Skin epidermis (tissue), 12 donors: Measurements from ENCODE around the gene CFAP43.

ENCODE experiments used
- H3K27ac ChIP-seq, 21 experiments: fragments of 200-600 bp; sonication (generic) in 11 of 21; one replicate each; pipeline ENCODE4 v1.5.0; 2020; ENCODE audit warnings: mild to moderate bottlenecking in 3 of 21, inconsistent platforms in 2 of 21, moderate library complexity in 2 of 21
- H3K4me3 ChIP-seq, 7 experiments: fragments of 200-600 bp; sonication (generic) in 2 of 7; one replicate each; pipeline ENCODE4 v1.5.0; 2020; ENCODE audit warnings: inconsistent platforms in 2 of 7, mild to moderate bottlenecking in 2 of 7, moderate library complexity in 1 of 7

Gene CFAP43

DNA sequence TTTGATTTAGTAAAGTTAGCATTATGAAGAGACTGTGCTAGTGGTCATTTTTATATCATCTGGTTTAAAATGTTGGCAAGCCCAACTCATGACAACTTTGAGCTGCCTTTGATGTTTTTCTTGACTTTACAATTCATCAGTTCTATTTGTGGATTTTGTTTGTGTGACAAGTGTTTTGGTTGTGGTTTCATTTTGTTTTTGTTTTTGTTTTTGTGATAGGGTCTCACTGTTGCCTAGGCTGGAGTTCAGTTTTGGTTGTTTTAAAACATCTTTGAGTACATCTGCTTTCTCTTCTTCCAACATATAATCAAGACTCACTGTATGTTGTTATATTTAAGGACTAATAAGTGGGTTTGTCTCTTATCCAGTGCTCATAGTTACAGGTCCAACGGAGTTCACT, 127.7 kb downstream of the CFAP43 start:
- H3K27ac ChIP-seq, result no peak overlapping the region

DNA sequence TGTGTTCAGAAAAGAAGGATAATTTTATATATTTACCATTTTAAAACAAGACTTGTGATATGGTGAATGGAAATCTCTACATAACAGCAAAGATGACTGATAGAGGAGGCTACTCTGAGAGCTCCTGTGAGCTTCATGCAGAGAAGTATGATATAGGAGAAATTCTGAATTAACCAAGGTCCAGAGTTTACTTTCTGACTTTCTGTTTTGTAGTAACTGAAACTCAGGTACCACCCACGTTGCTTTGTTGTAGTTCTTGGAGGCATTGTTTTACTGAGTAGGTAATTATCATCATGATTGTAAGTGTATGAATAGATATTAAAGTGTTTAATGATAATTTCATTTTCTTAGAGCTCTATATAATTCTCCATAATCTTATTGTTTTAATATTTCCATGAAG, 128.2 kb downstream of the CFAP43 start:
- H3K4me3 ChIP-seq, result no peak overlapping the region
- H3K27ac ChIP-seq, result no peak overlapping the region

More for the DNA sequence above, 127.7 kb downstream of the CFAP43 start:
- no peak overlapping the region for H3K4me3 ChIP-seq

DNA sequence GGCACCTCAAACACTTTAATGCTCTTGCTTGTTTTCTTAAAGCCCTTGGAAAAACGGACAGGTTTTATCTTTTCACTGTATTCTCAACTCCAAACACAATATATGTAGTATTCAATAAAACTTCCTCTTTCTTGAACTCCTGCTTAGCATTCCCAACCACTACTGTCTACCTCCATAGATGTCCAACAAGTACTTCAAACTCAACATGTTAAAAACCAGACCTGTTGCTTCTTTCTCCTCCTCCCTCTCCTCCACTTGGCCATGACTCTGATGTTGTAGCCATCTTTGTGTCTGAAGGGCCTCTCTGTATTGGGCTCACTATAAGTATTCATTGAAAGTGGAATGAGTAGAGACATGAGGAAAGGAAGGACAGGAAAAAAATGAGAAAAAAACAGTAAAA, 130.3 kb downstream of the CFAP43 start:
- Histone ChIP-seq H3K27ac (peak overlapping the region in 1 of 21 experiments; percentile 18), H3K4me3 (no peak overlapping the region)

- H3K27ac ChIP-seq, result no peak overlapping the region
- H3K4me3 ChIP-seq, result no peak overlapping the region
Measured at GRCh38 chr10:104100795-104101194, 131.4 kb downstream of the CFAP43 start.

GRCh38 chr10:104099941-104100340, 132.2 kb downstream of the CFAP43 start:
- Histone ChIP-seq H3K4me3 (no peak overlapping the region), H3K27ac (no peak overlapping the region)

DNA sequence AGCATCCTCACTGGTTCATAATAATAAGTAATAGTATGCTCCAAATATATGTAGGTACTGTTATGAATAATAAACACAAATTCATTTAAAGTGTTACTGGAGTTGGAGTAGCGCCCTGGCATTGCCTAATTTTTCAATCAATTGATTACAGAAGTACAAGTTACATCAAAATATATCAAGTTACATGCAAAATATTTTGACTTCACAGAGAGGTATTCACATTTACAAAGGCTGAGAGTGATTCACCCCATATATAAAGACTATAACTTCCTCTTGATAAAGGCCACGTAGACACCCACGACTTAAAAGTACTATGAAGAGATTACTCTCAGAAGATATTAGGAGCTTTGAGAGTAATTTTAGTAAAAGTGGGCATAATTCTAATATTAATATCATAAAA, 132.9 kb downstream of the CFAP43 start:
- Histone ChIP-seq H3K27ac (no peak overlapping the region), H3K4me3 (no peak overlapping the region)

- Histone ChIP-seq H3K4me3 (no peak overlapping the region), H3K27ac (no peak overlapping the region)
Measured at GRCh38 chr10:104098358-104098925, 133.7 kb downstream of the CFAP43 start.

DNA sequence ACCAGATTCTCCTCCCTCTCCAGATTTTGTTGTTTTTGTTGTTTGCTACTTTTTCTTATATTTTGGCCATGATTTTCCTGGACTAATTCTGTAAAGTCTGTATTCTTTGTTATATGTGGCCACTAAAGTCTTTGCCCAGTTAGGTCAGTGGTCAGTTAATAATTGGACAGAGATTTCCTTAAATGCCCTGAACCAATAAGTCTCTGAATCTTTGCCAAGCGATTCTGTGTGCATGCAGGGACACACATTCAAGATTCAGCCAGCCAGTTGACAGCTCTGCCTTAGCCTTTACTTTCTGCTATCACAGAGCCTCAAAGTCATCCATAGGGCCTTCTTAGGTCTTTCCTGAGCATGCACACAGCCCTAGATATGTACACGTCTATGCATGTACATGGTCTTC, 135.5 kb downstream of the CFAP43 start:
- Histone ChIP-seq H3K27ac (no peak overlapping the region), H3K4me3 (no peak overlapping the region)

DNA sequence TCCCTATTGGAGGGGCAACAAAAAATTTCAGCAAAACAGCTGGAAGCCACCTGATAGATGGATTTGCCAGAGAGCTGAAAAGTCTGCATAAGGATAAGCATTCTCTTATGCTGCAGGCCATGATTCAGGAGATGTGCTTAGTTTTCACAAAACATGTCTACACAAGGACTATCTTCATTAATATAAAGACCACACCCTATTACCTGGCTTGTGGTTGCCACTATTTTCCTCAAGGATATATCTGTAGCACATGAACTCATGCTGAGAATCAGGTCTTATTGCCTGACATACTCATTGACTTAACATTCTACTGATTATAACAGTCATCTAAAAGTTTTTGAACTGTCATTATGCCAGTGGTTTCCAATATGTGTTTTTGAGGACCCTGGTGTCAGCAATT, 139.4 kb downstream of the CFAP43 start:
- Histone ChIP-seq H3K27ac (peak overlapping the region in 3 of 21 experiments; percentile 13 to 43 (median 15)), H3K4me3 (no peak overlapping the region)

DNA sequence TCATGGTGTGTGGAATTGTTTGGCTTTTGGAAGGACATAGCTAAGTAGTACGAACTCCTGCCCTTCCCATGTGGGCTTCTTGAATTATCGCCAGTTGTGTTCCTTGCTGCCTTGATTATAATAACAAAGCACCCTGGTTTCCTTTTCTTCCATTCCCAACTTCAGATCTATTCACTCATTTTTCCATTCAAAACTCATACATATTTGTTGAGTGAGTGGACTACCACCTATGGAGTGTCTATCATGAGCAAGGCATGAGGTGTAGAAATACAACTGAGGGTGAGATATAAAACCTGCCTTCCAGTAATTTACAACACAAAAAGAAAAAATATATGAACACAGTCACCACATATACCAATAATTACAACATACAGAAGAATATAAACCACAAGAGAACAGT, 141.6 kb downstream of the CFAP43 start:
- peak overlapping the region in 2 of 21 experiments; percentile 4 to 7 for H3K27ac ChIP-seq
- H3K4me3 ChIP-seq, result no peak overlapping the region

DNA sequence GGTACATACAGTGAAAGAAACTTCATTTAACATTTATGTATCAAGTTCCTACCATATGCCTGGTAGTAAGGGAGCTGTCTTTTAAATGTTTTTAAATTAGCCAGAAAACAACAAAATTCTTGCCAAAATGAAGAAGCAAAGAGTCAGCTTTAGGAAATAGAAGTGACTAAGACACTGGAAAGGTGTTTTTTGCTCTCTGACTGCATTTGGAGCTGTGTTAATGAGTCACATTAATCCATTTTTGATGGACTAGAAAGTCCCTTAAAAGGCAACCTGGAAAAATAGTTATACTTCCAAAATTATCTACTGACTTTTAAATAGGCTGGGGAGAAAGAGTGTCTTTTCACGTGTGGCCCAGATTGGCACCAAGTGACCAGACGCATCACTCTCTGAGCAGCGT, 142.5 kb downstream of the CFAP43 start:
- no peak overlapping the region for H3K27ac ChIP-seq
- no peak overlapping the region for H3K4me3 ChIP-seq

DNA sequence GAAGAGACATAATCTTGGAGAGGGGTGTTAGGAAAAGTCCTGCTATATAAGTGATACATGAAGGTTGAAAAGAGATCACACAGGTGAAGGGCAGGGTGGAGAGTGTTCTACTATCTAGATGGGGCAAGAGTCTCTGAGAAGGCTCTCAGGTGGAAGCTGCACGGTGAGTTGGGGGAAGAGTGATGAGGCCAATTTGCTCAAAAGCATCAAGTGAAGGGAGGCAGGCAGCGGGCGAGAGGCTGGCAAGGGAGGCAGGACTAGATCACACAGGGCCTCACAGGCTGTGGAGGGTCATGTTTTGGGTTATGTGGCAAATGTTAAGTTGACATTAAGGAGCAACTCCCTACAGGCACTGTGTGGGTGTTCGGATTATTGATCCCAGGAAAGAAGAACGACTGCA, 143.9 kb downstream of the CFAP43 start:
- H3K27ac ChIP-seq, result no peak overlapping the region
- H3K4me3 ChIP-seq, result no peak overlapping the region

DNA sequence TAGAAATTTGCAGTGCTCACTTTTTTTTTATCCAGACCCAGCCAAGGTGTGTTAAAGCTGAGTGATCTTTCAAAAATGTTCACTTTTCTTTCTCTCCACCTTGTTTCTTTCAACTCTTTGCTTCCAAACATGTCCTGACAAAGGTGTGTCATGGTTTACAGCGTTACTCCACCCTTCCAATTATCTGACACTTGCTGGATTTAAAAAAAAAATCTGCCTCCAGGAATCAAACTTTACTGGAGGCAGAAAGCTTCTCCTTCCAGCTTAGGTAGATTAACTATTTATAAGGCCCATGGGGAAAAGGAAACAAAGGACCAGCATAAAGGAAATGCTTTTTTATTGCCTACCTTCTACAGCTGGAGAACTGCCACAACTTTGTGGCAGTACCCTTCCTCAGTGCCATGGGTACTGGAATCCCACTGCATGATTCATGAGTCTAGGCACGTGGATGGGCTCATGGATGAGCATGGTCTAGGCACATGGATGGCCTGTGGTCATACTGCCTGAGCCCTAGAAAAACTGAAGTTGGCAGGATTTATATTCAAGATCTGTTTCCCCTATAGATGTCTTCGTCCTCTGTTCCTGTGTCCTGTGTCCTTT, 146.3 kb downstream of the CFAP43 start, which contains the start of gene COL17A1:
TSS of gene COL17A1 (minus strand) at position 80 of the 600 bp plus-strand sequence. CDS start 5,207 bp downstream, outside the sequence.
- H3K27ac ChIP-seq, result peak within 1 kb of the TSS in 19 of 21 experiments; percentile 11 to 87 (median 72)
- peak within 1 kb of the TSS in 6 of 7 experiments; percentile 6 to 35 (median 20) for H3K4me3 ChIP-seq

- H3K4me3 ChIP-seq, result peak overlapping the region in 6 of 7 experiments; percentile 6 to 35 (median 20)
- peak overlapping the region in 18 of 21 experiments; percentile 11 to 87 (median 74) for H3K27ac ChIP-seq
Measured at GRCh38 chr10:104084482-104085142, 147.6 kb downstream of the CFAP43 start.

DNA sequence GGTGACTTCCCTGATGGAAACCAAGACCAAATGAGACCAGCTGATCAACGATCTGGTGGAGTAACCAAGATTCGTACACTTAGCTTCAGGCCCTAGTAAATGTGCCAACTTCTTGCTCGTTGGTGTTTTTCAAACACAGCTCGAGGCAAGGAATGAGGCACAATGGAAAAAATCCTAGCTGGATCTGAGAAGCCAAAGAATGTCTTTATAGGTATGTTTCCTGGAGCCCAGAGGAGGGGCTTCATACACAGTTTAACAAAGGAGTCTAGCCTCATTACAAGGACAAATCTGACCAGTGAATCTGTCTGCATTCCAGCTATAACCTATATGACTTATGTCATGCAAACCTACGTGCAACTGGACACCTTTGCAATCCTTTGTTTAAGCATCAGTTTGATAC, 150.2 kb downstream of the CFAP43 start:
- peak overlapping the region in 3 of 7 experiments; percentile 4 to 35 (median 31) for H3K4me3 ChIP-seq
- H3K27ac ChIP-seq, result peak overlapping the region in 9 of 21 experiments; percentile 10 to 85 (median 72)

- Histone ChIP-seq H3K4me3 (peak overlapping the region in 1 of 7 experiments; percentile 35), H3K27ac (peak overlapping the region in 1 of 21 experiments; percentile 83)
Measured at GRCh38 chr10:104080762-104081161, 151.4 kb downstream of the CFAP43 start.
